Activated CD8-positive, alpha-beta T cell treated with anti-CD3 and anti-CD28 coated beads for 36 hours (primary cell): Measurements from ENCODE around the gene RPS6KL1. TPM values are rescaled to one million over a fixed set of nuclear protein-coding genes. Genes with fewer than 3 reads are reported as not detected.

Experiments
- ATAC-seq: fragments of 200-7000 bp; cut with Tn5 transposase; one replicate; pipeline ENCODE4 v1.10.0; 2021; ENCODE audit warnings: mild to moderate bottlenecking, moderate library complexity
- CTCF ChIA-PET: fragments of 350-600 bp; sonication (Branson Sonifier 250); formaldehyde crosslinking; loops from one replicate; lab custom pipeline; 2021; ENCODE audit warnings: antibody characterized with exemption; lab: Charles Lee
- POLR2A ChIA-PET: fragments of 350-600 bp; sonication (Branson Sonifier 250); formaldehyde crosslinking; loops from one replicate; lab custom pipeline; 2021; ENCODE audit warnings: antibody characterized with exemption; lab: Charles Lee
- DNase-seq: peaks from one replicate; pipeline ENCODE4 v3.0.0-alpha.2; 2020
- H3K27ac Mint-ChIP-seq: one replicate; pipeline ENCODE4 v1.8.0; 2021; ENCODE audit warnings: mild to moderate bottlenecking, mixed read lengths
- H3K27me3 Mint-ChIP-seq: one replicate; pipeline ENCODE4 v1.8.0; 2021; ENCODE audit warnings: mixed read lengths
- H3K36me3 Mint-ChIP-seq: one replicate; pipeline ENCODE4 v1.8.0; 2021; ENCODE audit warnings: low read depth, mixed read lengths
- H3K4me1 Mint-ChIP-seq: one replicate; pipeline ENCODE4 v1.8.0; 2021; ENCODE audit warnings: low read depth, mixed read lengths
- H3K4me3 Mint-ChIP-seq: one replicate; pipeline ENCODE4 v1.8.0; 2021; ENCODE audit warnings: mild to moderate bottlenecking, moderate library complexity, mixed read lengths
- H3K9me3 Mint-ChIP-seq: one replicate; pipeline ENCODE4 v1.8.0; 2021; ENCODE audit warnings: mixed read lengths
- intact Hi-C: fragments of 100-400 bp; cut with micrococcal nuclease; formaldehyde crosslinking; loops from one replicate; pipeline ENCODE4 v1.10.0; 2022
- total RNA-seq, 2 experiments: library from RNA; stranded (reverse); gene quantifications; one replicate each; pipeline ENCODE4 v1.2.3, GENCODE V29; 2021
- TF ChIP-seq, protein P1 (sequence below): fragments of 200-600 bp; IDR thresholded peaks from one replicate; pipeline ENCODE4 v1.8.0; 2022; ENCODE audit warnings: antibody characterized with exemption, mild to moderate bottlenecking

RPS6KL1 gene, protein sequence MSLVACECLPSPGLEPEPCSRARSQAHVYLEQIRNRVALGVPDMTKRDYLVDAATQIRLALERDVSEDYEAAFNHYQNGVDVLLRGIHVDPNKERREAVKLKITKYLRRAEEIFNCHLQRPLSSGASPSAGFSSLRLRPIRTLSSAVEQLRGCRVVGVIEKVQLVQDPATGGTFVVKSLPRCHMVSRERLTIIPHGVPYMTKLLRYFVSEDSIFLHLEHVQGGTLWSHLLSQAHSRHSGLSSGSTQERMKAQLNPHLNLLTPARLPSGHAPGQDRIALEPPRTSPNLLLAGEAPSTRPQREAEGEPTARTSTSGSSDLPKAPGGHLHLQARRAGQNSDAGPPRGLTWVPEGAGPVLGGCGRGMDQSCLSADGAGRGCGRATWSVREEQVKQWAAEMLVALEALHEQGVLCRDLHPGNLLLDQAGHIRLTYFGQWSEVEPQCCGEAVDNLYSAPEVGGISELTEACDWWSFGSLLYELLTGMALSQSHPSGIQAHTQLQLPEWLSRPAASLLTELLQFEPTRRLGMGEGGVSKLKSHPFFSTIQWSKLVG
- total RNA-seq = 1 to 10 TPM; 4.1 to 5.1 TPM

- H3K36me3 Mint-ChIP-seq = no peaks in the 10 kb centered on the region
- H3K27ac Mint-ChIP-seq = peak within 1 kb of the TSS; percentile 39
- intact Hi-C loops = no loop called here
- peak; percentile 88 for DNase-seq
- peak; percentile 99 for ATAC-seq
- ChIA-PET POLR2A (interaction anchor here (0.6 to 2.2 kb wide), 8 partner anchors 9 to 220 kb away, joined by 3 to 6 read pairs (median 3); partner anchors contain the start of gene EIF2B2), CTCF (interaction anchor here (0.7 to 3.8 kb wide), 9 partner anchors 11 to 165 kb away, joined by 3 to 19 read pairs (median 5); partner anchors contain the start of gene YLPM1)
- TF ChIP-seq, protein P1, sequence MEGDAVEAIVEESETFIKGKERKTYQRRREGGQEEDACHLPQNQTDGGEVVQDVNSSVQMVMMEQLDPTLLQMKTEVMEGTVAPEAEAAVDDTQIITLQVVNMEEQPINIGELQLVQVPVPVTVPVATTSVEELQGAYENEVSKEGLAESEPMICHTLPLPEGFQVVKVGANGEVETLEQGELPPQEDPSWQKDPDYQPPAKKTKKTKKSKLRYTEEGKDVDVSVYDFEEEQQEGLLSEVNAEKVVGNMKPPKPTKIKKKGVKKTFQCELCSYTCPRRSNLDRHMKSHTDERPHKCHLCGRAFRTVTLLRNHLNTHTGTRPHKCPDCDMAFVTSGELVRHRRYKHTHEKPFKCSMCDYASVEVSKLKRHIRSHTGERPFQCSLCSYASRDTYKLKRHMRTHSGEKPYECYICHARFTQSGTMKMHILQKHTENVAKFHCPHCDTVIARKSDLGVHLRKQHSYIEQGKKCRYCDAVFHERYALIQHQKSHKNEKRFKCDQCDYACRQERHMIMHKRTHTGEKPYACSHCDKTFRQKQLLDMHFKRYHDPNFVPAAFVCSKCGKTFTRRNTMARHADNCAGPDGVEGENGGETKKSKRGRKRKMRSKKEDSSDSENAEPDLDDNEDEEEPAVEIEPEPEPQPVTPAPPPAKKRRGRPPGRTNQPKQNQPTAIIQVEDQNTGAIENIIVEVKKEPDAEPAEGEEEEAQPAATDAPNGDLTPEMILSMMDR = no peak
- H3K9me3 Mint-ChIP-seq = no peaks in the 10 kb centered on the region
- peaks cover 8% of the 10 kb centered on the region for H3K27me3 Mint-ChIP-seq
- peaks cover 8% of the 10 kb centered on the region for H3K4me1 Mint-ChIP-seq
- H3K4me3 Mint-ChIP-seq = peak within 1 kb of the TSS; percentile 68
Measured at GRCh38 chr14:74922752-74923401, at the start of gene RPS6KL1. RPS6KL1 (minus strand) TSS chr14:74923260; CDS start chr14:74921541, 1,719 bp downstream.

- no peaks in the 10 kb centered on the region for H3K9me3 Mint-ChIP-seq
- CTCF ChIA-PET = interaction anchor here (1.2 to 4.6 kb wide), 3 partner anchors 23 to 62 kb away, joined by 3 to 26 read pairs (median 9); no protein-coding TSS in a partner anchor
- no peaks in the 10 kb centered on the region for H3K36me3 Mint-ChIP-seq
- H3K27ac Mint-ChIP-seq = no peak overlapping the region
- TF ChIP-seq, protein P1 = no peak
- intact Hi-C loops = no loop called here
- ATAC-seq (no peak), DNase-seq (no peak)
- POLR2A ChIA-PET = no interaction called here
- no peak overlapping the region for H3K4me3 Mint-ChIP-seq
- H3K4me1 Mint-ChIP-seq = peaks cover 6% of the 10 kb centered on the region
- peaks cover 3% of the 10 kb centered on the region for H3K27me3 Mint-ChIP-seq
Measured at GRCh38 chr14:74968811-74969210, 45.8 kb upstream of the RPS6KL1 start.

DNA sequence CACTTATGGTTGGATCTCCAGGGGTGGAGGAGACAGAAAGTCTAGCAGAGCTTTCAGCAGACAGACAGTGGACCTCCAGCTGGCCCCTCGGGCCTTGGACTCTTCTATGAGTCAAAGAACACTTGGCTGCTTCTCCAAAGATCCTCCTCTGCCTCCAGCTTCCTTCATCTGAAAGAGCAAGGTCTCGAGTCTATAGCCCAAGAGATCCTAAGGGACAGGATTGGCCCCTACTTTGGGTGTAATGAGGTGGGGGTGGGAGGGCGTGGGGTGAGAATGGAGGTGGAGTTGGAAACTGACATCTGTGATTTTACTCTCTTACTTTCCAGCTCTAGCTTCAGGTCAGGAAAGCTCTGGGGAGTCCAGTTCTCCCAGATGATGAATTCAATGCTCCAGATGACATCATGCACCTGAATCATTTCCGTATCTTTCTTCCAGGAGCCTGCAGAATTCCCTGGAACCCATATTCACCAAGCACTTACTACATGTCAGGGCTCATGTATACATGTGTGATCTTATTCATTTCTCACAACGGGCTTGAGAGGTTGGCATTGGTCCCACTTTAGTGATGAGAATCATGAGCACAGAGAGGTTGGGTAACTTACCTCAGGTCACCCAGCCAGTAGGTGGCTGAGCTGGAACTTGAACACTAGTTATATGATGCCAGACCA lies 42.6 kb upstream of the RPS6KL1 start:
- Mint-ChIP-seq H3K27me3 (peaks cover 3% of the 10 kb centered on the region), H3K4me3 (no peak overlapping the region), H3K36me3 (no peaks in the 10 kb centered on the region), H3K27ac (no peak overlapping the region), H3K9me3 (no peaks in the 10 kb centered on the region), H3K4me1 (peaks cover 8% of the 10 kb centered on the region)
- TF ChIP-seq, protein P1 = no peak
- CTCF ChIA-PET = interaction anchor here (1.2 to 4.6 kb wide), 2 partner anchors 20 to 123 kb away, joined by 3 to 26 read pairs; no protein-coding TSS in a partner anchor
- intact Hi-C loops = no loop called here
- POLR2A ChIA-PET = no interaction called here
- DNase-seq = no peak
- ATAC-seq = no peak

DNA sequence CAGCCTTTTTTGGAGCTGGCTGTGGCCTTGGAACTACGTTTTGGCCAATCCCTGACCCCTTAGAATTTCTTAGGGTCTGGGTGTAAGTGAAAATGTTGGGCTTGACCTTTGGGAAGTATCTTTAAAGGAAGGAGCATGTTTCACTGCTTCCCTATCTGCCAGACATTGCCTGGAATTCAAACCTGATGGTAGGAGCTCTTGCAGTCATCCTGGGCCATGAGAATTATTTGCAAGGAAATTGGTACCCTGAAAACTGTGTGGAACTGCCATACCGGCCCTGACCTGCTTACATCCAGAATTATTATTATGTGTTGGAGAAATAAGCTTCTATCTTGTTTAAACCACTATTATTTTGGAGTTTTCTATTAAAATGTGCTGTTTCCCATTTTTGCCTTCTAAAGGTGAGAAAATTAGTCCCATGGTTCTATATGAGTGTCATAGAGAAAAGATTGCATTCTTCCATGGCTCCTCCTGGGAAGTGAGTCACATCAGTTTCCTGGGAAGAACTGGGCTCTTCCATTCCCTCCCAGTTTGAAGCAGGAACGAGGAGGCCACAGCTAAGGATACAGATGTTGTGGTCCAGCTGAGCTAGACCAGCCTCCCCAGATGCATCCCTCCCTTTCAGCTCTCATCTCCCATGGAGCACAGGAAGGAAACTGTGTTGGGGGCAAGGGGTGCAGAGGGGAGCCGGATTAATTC lies 41.9 kb upstream of the RPS6KL1 start:
- ChIA-PET CTCF (interaction anchor here (1.3 to 4.6 kb wide), 3 partner anchors 12 to 102 kb away, joined by 3 to 26 read pairs (median 5); no protein-coding TSS in a partner anchor), POLR2A (interaction anchor here (0.5 to 1.1 kb wide), 2 partner anchors 21 to 46 kb away, joined by 3 to 4 read pairs; no protein-coding TSS in a partner anchor)
- H3K27me3 Mint-ChIP-seq = peaks cover 3% of the 10 kb centered on the region
- H3K36me3 Mint-ChIP-seq = no peaks in the 10 kb centered on the region
- H3K9me3 Mint-ChIP-seq = no peaks in the 10 kb centered on the region
- H3K4me3 Mint-ChIP-seq = no peak overlapping the region
- intact Hi-C loops = no loop called here
- peaks cover 8% of the 10 kb centered on the region for H3K4me1 Mint-ChIP-seq
- ATAC-seq (no peak), DNase-seq (no peak)
- TF ChIP-seq, protein P1 = no peak
- no peak overlapping the region for H3K27ac Mint-ChIP-seq
